GM12874 (cell line): Measurements from ENCODE around the gene GALNT1.

Experiments used
- TF ChIP-seq, protein P1 (sequence below): IDR thresholded peaks from 2 replicates; pipeline ENCODE4 v1.5.1; 2011; ENCODE audit warnings: low read depth, mild to moderate bottlenecking, control low read depth, low read length, moderate library complexity; ENCODE audit not compliant: insufficient read depth

GALNT1 gene

GRCh38 chr18:35682281-35682867, 100.8 kb downstream of the GALNT1 start:
- TF ChIP-seq, protein P1, sequence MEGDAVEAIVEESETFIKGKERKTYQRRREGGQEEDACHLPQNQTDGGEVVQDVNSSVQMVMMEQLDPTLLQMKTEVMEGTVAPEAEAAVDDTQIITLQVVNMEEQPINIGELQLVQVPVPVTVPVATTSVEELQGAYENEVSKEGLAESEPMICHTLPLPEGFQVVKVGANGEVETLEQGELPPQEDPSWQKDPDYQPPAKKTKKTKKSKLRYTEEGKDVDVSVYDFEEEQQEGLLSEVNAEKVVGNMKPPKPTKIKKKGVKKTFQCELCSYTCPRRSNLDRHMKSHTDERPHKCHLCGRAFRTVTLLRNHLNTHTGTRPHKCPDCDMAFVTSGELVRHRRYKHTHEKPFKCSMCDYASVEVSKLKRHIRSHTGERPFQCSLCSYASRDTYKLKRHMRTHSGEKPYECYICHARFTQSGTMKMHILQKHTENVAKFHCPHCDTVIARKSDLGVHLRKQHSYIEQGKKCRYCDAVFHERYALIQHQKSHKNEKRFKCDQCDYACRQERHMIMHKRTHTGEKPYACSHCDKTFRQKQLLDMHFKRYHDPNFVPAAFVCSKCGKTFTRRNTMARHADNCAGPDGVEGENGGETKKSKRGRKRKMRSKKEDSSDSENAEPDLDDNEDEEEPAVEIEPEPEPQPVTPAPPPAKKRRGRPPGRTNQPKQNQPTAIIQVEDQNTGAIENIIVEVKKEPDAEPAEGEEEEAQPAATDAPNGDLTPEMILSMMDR = no peak

DNA sequence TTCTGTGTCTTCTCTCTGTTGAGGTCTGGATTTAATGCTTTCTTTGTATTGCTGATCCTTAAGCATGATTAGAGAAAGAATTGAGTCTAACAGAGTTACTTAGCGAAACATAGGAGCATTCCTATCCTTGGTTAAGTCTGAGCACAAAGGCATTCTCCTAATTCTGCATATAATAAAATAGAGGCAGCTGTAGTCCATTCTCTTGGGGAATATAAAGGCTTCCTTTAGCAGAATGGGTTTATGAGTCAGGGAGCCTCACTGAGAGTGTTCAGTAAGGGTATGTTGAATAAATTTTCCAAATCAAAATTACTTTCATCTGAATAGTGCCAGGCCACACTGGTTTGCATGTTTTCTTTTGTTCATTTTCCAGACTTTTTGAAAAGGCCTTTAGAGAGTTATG, 101.5 kb downstream of the GALNT1 start:
- TF ChIP-seq, protein P1 = no peak

DNA sequence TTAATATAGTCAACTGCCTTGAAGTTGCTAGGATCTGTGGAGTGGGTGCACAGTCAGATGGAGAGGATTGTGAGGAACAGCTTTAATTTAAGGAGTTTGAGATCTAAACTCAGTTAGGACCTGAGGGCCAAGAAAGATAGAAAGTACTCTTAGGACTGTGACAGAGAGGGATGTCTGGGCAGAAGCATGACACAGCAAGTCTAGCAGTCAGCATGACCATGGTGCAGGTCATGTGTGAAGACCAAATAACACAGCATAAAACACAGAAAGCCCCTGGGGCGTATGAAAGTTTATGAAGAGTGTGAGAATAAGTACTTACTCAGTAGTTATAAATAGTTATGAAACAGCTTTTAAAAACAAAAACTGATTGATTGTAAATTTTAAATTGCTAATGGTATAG, 107.2 kb downstream of the GALNT1 start:
- TF ChIP-seq, protein P1 = no peak

DNA sequence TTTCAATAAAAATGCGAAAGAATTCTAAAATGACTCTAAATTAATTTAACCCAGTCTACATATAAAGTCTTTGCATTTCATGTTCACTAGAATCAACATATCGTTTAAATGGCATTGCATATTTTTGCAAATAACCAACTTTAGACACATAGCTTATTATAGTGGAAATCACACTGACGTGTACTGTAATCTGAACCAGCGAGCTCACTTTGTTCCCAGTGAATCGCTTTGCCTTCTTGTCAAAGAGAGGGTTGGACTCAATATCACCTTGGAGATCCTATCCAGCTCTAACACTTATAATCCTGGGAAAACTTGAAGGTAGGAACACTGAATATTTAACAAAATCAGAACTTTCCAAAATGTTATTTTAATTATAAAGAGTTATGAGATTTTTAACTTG, 108.2 kb downstream of the GALNT1 start:
- TF ChIP-seq, protein P1 = no peak

GRCh38 chr18:35691625-35692024, 110.1 kb downstream of the GALNT1 start:
- TF ChIP-seq, protein P1 = no peak

GRCh38 chr18:35692866-35693265, 111.3 kb downstream of the GALNT1 start:
- TF ChIP-seq, protein P1 = no peak

GRCh38 chr18:35693829-35694228, 112.3 kb downstream of the GALNT1 start:
- TF ChIP-seq, protein P1 = no peak
